GM23248 (cell line): Measurements from ENCODE around the gene OPTN. TPM values are rescaled to one million over a fixed set of nuclear protein-coding genes. Genes with fewer than 3 reads are reported as not detected.

Experiments used
- DNase-seq: peaks from one replicate; pipeline ENCODE4 v3.0.0-alpha.2; 2015
- H2AFZ ChIP-seq: fragments of 200-600 bp; sonication (generic); 2 replicates; pipeline ENCODE4 v1.6.1; 2016; ENCODE audit warnings: antibody characterized with exemption
- H3F3A ChIP-seq: fragments of 200-600 bp; sonication (generic); 2 replicates; pipeline ENCODE4 v1.6.1; 2016; ENCODE audit warnings: mild to moderate bottlenecking, antibody characterized with exemption, mixed run types; ENCODE audit not compliant: insufficient read depth
- H3K27ac ChIP-seq: fragments of 200-600 bp; sonication (generic); 2 replicates; pipeline ENCODE4 v1.5.1; 2016; ENCODE audit warnings: mild to moderate bottlenecking
- H3K27me3 ChIP-seq: fragments of 200-600 bp; sonication (generic); replicated peaks from 2 replicates; pipeline ENCODE4 v1.6.1; 2016; ENCODE audit warnings: mild to moderate bottlenecking; ENCODE audit not compliant: insufficient read depth
- H3K36me3 ChIP-seq: fragments of 200-600 bp; sonication (generic); 2 replicates; pipeline ENCODE4 v1.6.1; 2016; ENCODE audit warnings: low read depth, mild to moderate bottlenecking
- H3K4me1 ChIP-seq: fragments of 200-600 bp; sonication (generic); 2 replicates; pipeline ENCODE4 v1.6.1; 2016; ENCODE audit warnings: mild to moderate bottlenecking; ENCODE audit not compliant: insufficient read depth
- H3K4me2 ChIP-seq: fragments of 200-600 bp; sonication (generic); one replicate; pipeline ENCODE4 v1.6.1; 2016; ENCODE audit warnings: mild to moderate bottlenecking; ENCODE audit not compliant: unreplicated experiment
- H3K4me3 ChIP-seq: fragments of 200-600 bp; sonication (generic); 2 replicates; pipeline ENCODE4 v1.5.1; 2016; ENCODE audit warnings: mild to moderate bottlenecking
- H3K79me2 ChIP-seq: fragments of 200-600 bp; sonication (generic); 2 replicates; pipeline ENCODE4 v1.6.1; 2016; ENCODE audit warnings: mild to moderate bottlenecking; ENCODE audit not compliant: insufficient read depth
- H3K9ac ChIP-seq: fragments of 200-600 bp; sonication (generic); 2 replicates; pipeline ENCODE4 v1.6.1; 2016; ENCODE audit warnings: mild to moderate bottlenecking
- H3K9me2 ChIP-seq: fragments of 200-600 bp; sonication (generic); 2 replicates; pipeline ENCODE4 v1.6.1; 2016; ENCODE audit warnings: mixed run types, mild to moderate bottlenecking, moderate library complexity; ENCODE audit not compliant: insufficient read depth
- H3K9me3 ChIP-seq: fragments of 200-600 bp; sonication (generic); one replicate; pipeline ENCODE4 v1.6.1; 2017; ENCODE audit warnings: low read depth
- H4K20me1 ChIP-seq: fragments of 200-600 bp; sonication (generic); 2 replicates; pipeline ENCODE4 v1.6.0; 2016; ENCODE audit not compliant: insufficient read depth
- EZH2 ChIP-seq: fragments of 200-600 bp; sonication (generic); IDR thresholded peaks from 2 replicates; pipeline ENCODE4 v1.6.1; 2018; ENCODE audit warnings: antibody characterized with exemption, mild to moderate bottlenecking; ENCODE audit not compliant: insufficient read depth, poor library complexity, severe bottlenecking
- EZH2phosphoT487 ChIP-seq: fragments of 200-600 bp; sonication (generic); IDR thresholded peaks from 2 replicates; pipeline ENCODE4 v1.6.1; 2018; ENCODE audit warnings: antibody characterized with exemption, moderate library complexity, mild to moderate bottlenecking, low read depth; ENCODE audit not compliant: insufficient read depth
- WGBS, 2 experiments: methylation state at CpG; one replicate each; pipeline ENCODE4 v1.1.6; 2015 to 2017; ENCODE audit warnings: low lambda C conversion rate in 2 of 2, low coverage in 1 of 2; ENCODE audit errors: missing lambda C conversion rate in 2 of 2; 5-methylcytosine and 5-hydroxymethylcytosine counted together
- in situ Hi-C: fragments of 300-500 bp; cut with MboI; formaldehyde crosslinking; loops from 2 replicates; pipeline ENCODE4 v1.15.0; 2020
- polyA plus RNA-seq: library from polyadenylated mRNA; unstranded; fragments of >200 nt; fragmentation: Nextera tagmentation; extraction: Ambion mirVana; gene quantifications from 2 replicates; pipeline ENCODE4 v1.2.1, GENCODE V29; 2016
- total RNA-seq: library from RNA; depleted of rRNA; stranded (reverse); fragments of >200 nt; shearing (Covaris generic); gene quantifications from 2 replicates; pipeline ENCODE4 v1.2.3, GENCODE V29; 2014

The OPTN gene
- total and polyA plus RNA-seq, 2 experiments from 2014 or later, result 50.6 to 109 TPM

- DNase-seq, result no peak
- no peaks in the 10 kb centered on the region for H3K4me1 ChIP-seq
- no peak for TF ChIP-seq EZH2phosphoT487
- TF ChIP-seq EZH2, result no peak
- no peak overlapping the region for H2AFZ ChIP-seq
- H3K4me2 ChIP-seq, result no peak overlapping the region
- WGBS, 2 experiments, result 100% methylated on average over 1 of the region's 1 CpG
- H3K27ac ChIP-seq, result no peak overlapping the region
- no peaks in the 10 kb centered on the region for H3K79me2 ChIP-seq
- H4K20me1 ChIP-seq, result no peaks in the 10 kb centered on the region
- no peaks in the 10 kb centered on the region for H3K36me3 ChIP-seq
- no peaks in the 10 kb centered on the region for H3K9me2 ChIP-seq
- H3K4me3 ChIP-seq, result no peak overlapping the region
- H3K9me3 ChIP-seq, result no peaks in the 10 kb centered on the region
- in situ Hi-C loops, result no loop called here
- H3F3A ChIP-seq, result no peaks in the 10 kb centered on the region
- H3K27me3 ChIP-seq, result no peaks in the 10 kb centered on the region
- H3K9ac ChIP-seq, result no peak overlapping the region
Measured at GRCh38 chr10:13182424-13182823, 82.5 kb downstream of the OPTN start.

DNA sequence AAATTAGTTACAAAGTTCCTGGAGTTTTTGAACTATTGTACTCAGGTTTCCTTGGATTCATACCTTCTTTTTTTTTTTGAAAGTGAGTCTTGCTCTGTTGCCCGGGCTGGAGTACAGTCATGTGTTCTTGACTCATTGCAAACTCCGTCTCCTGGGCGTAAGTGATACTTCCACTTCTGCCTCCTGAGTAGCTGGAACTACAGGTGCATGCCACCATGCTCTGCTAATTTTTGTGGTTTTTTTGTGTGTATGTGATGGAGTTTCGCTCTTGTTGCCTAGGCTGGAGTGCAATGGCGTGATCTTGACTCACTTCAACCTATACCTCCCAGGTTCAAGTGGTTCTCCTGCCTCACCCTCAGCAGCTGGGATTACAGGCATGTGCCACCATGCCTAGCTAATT lies 83.7 kb downstream of the OPTN start:
- no peak overlapping the region for H3K27ac ChIP-seq
- in situ Hi-C loops, result no loop called here
- H3F3A ChIP-seq, result no peaks in the 10 kb centered on the region
- no peaks in the 10 kb centered on the region for H3K36me3 ChIP-seq
- H3K4me1 ChIP-seq, result no peaks in the 10 kb centered on the region
- no peaks in the 10 kb centered on the region for H3K79me2 ChIP-seq
- H3K4me2 ChIP-seq, result no peak overlapping the region
- no peaks in the 10 kb centered on the region for H3K27me3 ChIP-seq
- TF ChIP-seq EZH2phosphoT487 (no peak), EZH2 (no peak)
- WGBS, 2 experiments, result 98 to 99% methylated on average over 5 of the region's 5 CpGs
- H3K4me3 ChIP-seq, result no peak overlapping the region
- H2AFZ ChIP-seq, result no peak overlapping the region
- H3K9ac ChIP-seq, result no peak overlapping the region
- no peaks in the 10 kb centered on the region for H4K20me1 ChIP-seq
- H3K9me3 ChIP-seq, result no peaks in the 10 kb centered on the region
- no peaks in the 10 kb centered on the region for H3K9me2 ChIP-seq
- no peak for DNase-seq

GRCh38 chr10:13184276-13184675 lies 84.3 kb downstream of the OPTN start:
- WGBS, 2 experiments, result 65 to 69% methylated on average over 2 of the region's 2 CpGs
- in situ Hi-C loops, result no loop called here
- no peaks in the 10 kb centered on the region for H3F3A ChIP-seq
- H3K79me2 ChIP-seq, result no peaks in the 10 kb centered on the region
- H3K4me1 ChIP-seq, result no peaks in the 10 kb centered on the region
- no peaks in the 10 kb centered on the region for H4K20me1 ChIP-seq
- DNase-seq, result no peak
- no peak overlapping the region for H2AFZ ChIP-seq
- no peak overlapping the region for H3K9ac ChIP-seq
- H3K36me3 ChIP-seq, result no peaks in the 10 kb centered on the region
- H3K9me2 ChIP-seq, result no peaks in the 10 kb centered on the region
- no peaks in the 10 kb centered on the region for H3K27me3 ChIP-seq
- no peak overlapping the region for H3K4me2 ChIP-seq
- H3K27ac ChIP-seq, result no peak overlapping the region
- no peak overlapping the region for H3K4me3 ChIP-seq
- TF ChIP-seq EZH2, result no peak
- no peak for TF ChIP-seq EZH2phosphoT487
- no peaks in the 10 kb centered on the region for H3K9me3 ChIP-seq

DNA sequence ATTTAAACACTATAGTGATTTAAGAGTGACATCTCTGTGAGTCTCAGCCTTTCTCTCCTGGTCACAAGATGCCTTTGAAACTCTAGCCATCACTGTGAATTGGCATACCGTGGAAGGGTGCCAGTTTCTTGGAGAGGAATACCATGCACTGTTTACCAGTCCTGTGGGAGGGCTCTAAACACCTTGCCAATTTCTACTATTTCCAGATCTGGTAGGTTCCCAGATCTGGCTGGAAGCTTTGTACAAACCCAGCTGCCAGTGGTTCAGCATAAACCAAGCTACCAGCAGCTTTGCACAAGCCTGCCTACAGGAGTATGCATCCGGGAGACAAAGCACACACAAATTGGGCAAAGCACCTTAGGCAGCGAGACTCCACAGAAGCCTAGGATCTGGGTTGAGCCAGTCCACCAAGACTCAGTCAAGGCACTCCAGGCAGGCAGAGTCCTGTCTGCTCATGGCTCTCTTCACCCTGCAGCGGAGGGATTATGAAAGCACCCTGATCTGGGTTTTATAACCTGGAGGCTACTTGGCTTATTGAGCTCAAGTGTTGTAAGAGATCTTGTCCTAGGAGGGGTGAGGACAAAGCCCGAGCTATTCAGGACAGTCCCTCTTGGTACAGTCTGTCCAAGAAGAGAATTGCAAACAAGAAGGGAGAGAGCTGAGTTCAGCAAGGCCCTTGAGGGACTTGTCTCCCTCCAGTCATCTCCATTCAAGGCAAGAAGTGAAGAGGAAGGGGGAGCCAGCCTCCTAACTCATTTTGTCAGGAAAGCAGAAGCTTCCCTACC lies 85.0 kb downstream of the OPTN start:
- 97 to 100% methylated on average over 5 of the region's 5 CpGs for WGBS, 2 experiments
- in situ Hi-C loops, result no loop called here
- no peaks in the 10 kb centered on the region for H3K36me3 ChIP-seq

More for the DNA sequence above, 85.0 kb downstream of the OPTN start:
- H3K9me3 ChIP-seq, result no peaks in the 10 kb centered on the region
- H2AFZ ChIP-seq, result no peak overlapping the region
- H3F3A ChIP-seq, result no peaks in the 10 kb centered on the region
- H3K4me1 ChIP-seq, result no peaks in the 10 kb centered on the region
- H3K4me2 ChIP-seq, result no peak overlapping the region
- H3K9ac ChIP-seq, result no peak overlapping the region
- H3K27ac ChIP-seq, result no peak overlapping the region
- H3K79me2 ChIP-seq, result no peaks in the 10 kb centered on the region
- TF ChIP-seq EZH2phosphoT487, result no peak
- TF ChIP-seq EZH2, result no peak
- no peaks in the 10 kb centered on the region for H3K9me2 ChIP-seq
- no peaks in the 10 kb centered on the region for H4K20me1 ChIP-seq
- H3K27me3 ChIP-seq, result no peaks in the 10 kb centered on the region
- DNase-seq, result no peak
- H3K4me3 ChIP-seq, result no peak overlapping the region
